Stimulated activated CD8-positive, alpha-beta memory T cell treated with anti-CD3 and anti-CD28 coated beads, Interleukin-4, amount 100 ng/mL, for 1 hour (primary cell): ENCODE measurements around the gene IGFLR1.
"Not testable (repeated sequence)": the region's sequence is repeated elsewhere in the genome, so short reads cannot be mapped to it uniquely, and the experiment has no call there.

Experiments
- DNase-seq, 2 donors: peaks; one replicate each; pipeline ENCODE4 v3.0.0-alpha.2; 2020; ENCODE audit warnings: low read depth in 2 of 2, low spot score in 1 of 2

IGFLR1 gene

GRCh38 chr19:35712567-35713505 lies 29.4 kb downstream of the IGFLR1 start:
- no peak for DNase-seq

GRCh38 chr19:35710784-35711723 lies 31.2 kb downstream of the IGFLR1 start:
- DNase-seq, result no peak

- no peak for DNase-seq
These were observed 33.9 kb downstream of the IGFLR1 start for GRCh38 chr19:35708391-35708790.

GRCh38 chr19:35704218-35704617 lies 38.0 kb downstream of the IGFLR1 start, which contains the start of gene ZBTB32:
TSS of gene ZBTB32 (plus strand) at chr19:35704558. CDS start at chr19:35714627, 10,069 bp downstream.
- no peak for DNase-seq

GRCh38 chr19:35703343-35703742 lies 38.9 kb downstream of the IGFLR1 start:
- no peak for DNase-seq

- DNase-seq, result peak; percentile 69 to 85
These were observed 39.8 kb downstream of the IGFLR1 start for GRCh38 chr19:35702223-35703012.

- DNase-seq, result no peak
These were observed 45.4 kb downstream of the IGFLR1 start for GRCh38 chr19:35696835-35697234.

- DNase-seq, result no peak
These were observed 46.3 kb downstream of the IGFLR1 start for GRCh38 chr19:35695895-35696422.

GRCh38 chr19:35693835-35694599 lies 48.2 kb downstream of the IGFLR1 start:
- peak; percentile 78 to 82 for DNase-seq

- DNase-seq, result no peak
These were observed 48.8 kb downstream of the IGFLR1 start for GRCh38 chr19:35693422-35693821.

GRCh38 chr19:35692010-35692409 lies 50.2 kb downstream of the IGFLR1 start:
- no peak for DNase-seq

- DNase-seq, result not testable (repeated sequence)
These were observed 51.1 kb downstream of the IGFLR1 start for GRCh38 chr19:35691106-35691505.

GRCh38 chr19:35689836-35690235 lies 52.4 kb downstream of the IGFLR1 start:
- DNase-seq, result no peak
